Right lobe of liver (tissue), 6 donors: ENCODE data around the gene WAC. TPM values are rescaled to one million over a fixed set of nuclear protein-coding genes. Genes with fewer than 3 reads are reported as not detected.
"Not testable (repeated sequence)": the region's sequence is repeated elsewhere in the genome, so short reads cannot be mapped to it uniquely, and the experiment has no call there.

ENCODE experiments used
- ATAC-seq, 4 donors: fragments of 200-7000 bp; cut with Tn5 transposase; one replicate each; pipeline ENCODE4 v1.9.1; 2020; ENCODE audit warnings: mild to moderate bottlenecking in 4 of 4, moderate library complexity in 4 of 4
- DNase-seq, 3 donors: peaks; one replicate each; pipeline ENCODE4 v3.0.0-alpha.2; 2020
- H3K27ac ChIP-seq, 3 donors: fragments of 200-600 bp; one replicate each; pipeline ENCODE4 v1.8.0; 2022
- H3K27me3 ChIP-seq, 2 donors: fragments of 200-600 bp; one replicate each; pipeline ENCODE4 v1.8.0; 2022
- H3K36me3 ChIP-seq, 4 donors: fragments of 200-600 bp; sonication (generic) in 1 of 4; one replicate each; pipeline versions ENCODE4 v1.5.1 to v1.8.0; 2017 to 2022; ENCODE audit warnings: control low read depth in 1 of 4
- H3K4me1 ChIP-seq, 4 donors: fragments of 200-600 bp; sonication (generic) in 1 of 4; one replicate each; pipeline versions ENCODE4 v1.5.1 to v1.8.0; 2017 to 2022; ENCODE audit warnings: control low read depth in 1 of 4
- H3K4me3 ChIP-seq, 3 donors: fragments of 200-600 bp; one replicate each; pipeline ENCODE4 v1.8.0; 2022
- H3K9me3 ChIP-seq, 4 donors: fragments of 200-600 bp; sonication (generic) in 1 of 4; one replicate each; pipeline versions ENCODE4 v1.5.1 to v1.8.0; 2017 to 2022; ENCODE audit warnings: control low read depth in 1 of 4
- CTCF ChIP-seq, 4 donors: fragments of 200-600 bp in 3 of 4; fragments of 450-650 bp in 1 of 4; IDR thresholded peaks; one replicate each; pipeline versions ENCODE4 v1.5.1 to v1.8.0; 2016 to 2022; ENCODE audit warnings: antibody characterized with exemption in 4 of 4, mild to moderate bottlenecking in 2 of 4
- POLR2A ChIP-seq: fragments of 450-650 bp; IDR thresholded peaks from one replicate; pipeline ENCODE4 v1.6.1; 2017; ENCODE audit warnings: antibody characterized with exemption, mild to moderate bottlenecking
- WGBS: methylation state at CpG from one replicate; pipeline ENCODE4 v1.1.6; 2018; ENCODE audit warnings: low coverage, low lambda C conversion rate; ENCODE audit not compliant: insufficient coverage; ENCODE audit errors: missing lambda C conversion rate; 5-methylcytosine and 5-hydroxymethylcytosine counted together
- intact Hi-C, 2 donors: fragments of 100-400 bp; cut with DNase I; formaldehyde crosslinking; loops; one replicate each; pipeline versions ENCODE4 v1.11.2 to v1.14.1; 2022
- long read RNA-seq: library from polyadenylated mRNA; unstranded; transcript quantifications from one replicate; pipeline ENCODE4 v2.0.0, GENCODE V29; 2019
- total RNA-seq, 6 experiments: library from RNA; depleted of rRNA in 2 of 6; stranded (reverse); fragments of >200 nt in 2 of 6; fragmentation: NEBNext Ultra II Directional in 3 of 6; extraction: Animal tissue kit (Norgen Biotek cat#: 25700) in 3 of 6; gene quantifications; one replicate each; pipeline versions ENCODE4 v1.1.0 to v1.2.4, GENCODE V29; 2016 to 2023
- donor health status: DM: no; HTN: yes; CAD: no.
- donor health status: DM: no; HTN: no; CAD: no.
- donor health status: DM: no; HTN: no; CAD: no.
- donor health status: DM: no; HTN: yes; CAD: no.
- donor health status: DM: no; HTN: yes; CAD: no.

The WAC gene
- 10 to 100 TPM; 34.3 to 52.4 (median 48.9) TPM for total RNA-seq
- long read RNA-seq, partial matches to known transcripts: 1 of 2 reads
- long read RNA-seq, other reads (novel, unspliced or antisense): 1 of 2 reads

- H3K36me3 ChIP-seq: peaks cover 0 to 25% (median 12%) of the 10 kb centered on the region in 4 donors
- no peaks in the 10 kb centered on the region for H3K27me3 ChIP-seq
- peak within 1 kb of the TSS; percentile 95 to 98 (median 97) for H3K27ac ChIP-seq
- intact Hi-C loops: loop anchor here in 1 of 2 donors (10.0 kb wide), 1 partner anchor 52 kb away; no protein-coding TSS in a partner anchor
- DNase-seq (peak; percentile 97 to 98 (median 97)), ATAC-seq (peak; percentile 91 to 95 (median 93))
- H3K9me3 ChIP-seq: no peaks in the 10 kb centered on the region
- H3K4me1 ChIP-seq: peaks cover 0 to 15% (median 0%) of the 10 kb centered on the region in 4 donors
- TF ChIP-seq CTCF (IDR thresholded peaks at IDR 0.05) (peak in 2 of 4 donors; percentile 10 to 21), POLR2A (peak; percentile 93)
- 0% methylated on average over 33 of the region's 102 CpGs for WGBS
- peak within 1 kb of the TSS; percentile 86 to 92 (median 91) for H3K4me3 ChIP-seq
Observed at GRCh38 chr10:28532337-28533185, at the start of gene WAC. TSS of gene WAC (plus strand) at chr10:28533118. CDS start at chr10:28533580, 462 bp downstream.

GRCh38 chr10:28489206-28489605 lies 43.7 kb upstream of the WAC start:
- H3K27ac ChIP-seq: no peak overlapping the region
- H3K9me3 ChIP-seq: no peaks in the 10 kb centered on the region
- no peak overlapping the region for H3K4me3 ChIP-seq
- intact Hi-C loops: no loop called here
- H3K4me1 ChIP-seq: no peaks in the 10 kb centered on the region
- WGBS: 89% methylated on average over 5 of the region's 6 CpGs
- no peaks in the 10 kb centered on the region for H3K36me3 ChIP-seq
- H3K27me3 ChIP-seq: no peaks in the 10 kb centered on the region
- TF ChIP-seq CTCF (IDR thresholded peaks at IDR 0.05): no peak
- no peak for TF ChIP-seq POLR2A
- no peak for ATAC-seq
- no peak for DNase-seq

- not testable (repeated sequence) for H3K4me1 ChIP-seq, DNase-seq, ATAC-seq
Observed at GRCh38 chr10:28490256-28490865, 42.6 kb upstream of the WAC start.

GRCh38 chr10:28492116-28492920 lies 40.6 kb upstream of the WAC start:
- ATAC-seq: peak in 3 of 4 donors; percentile 29 to 57 (median 45)
- intact Hi-C loops: no loop called here
- no peak overlapping the region for H3K27ac ChIP-seq
- no peaks in the 10 kb centered on the region for H3K4me1 ChIP-seq
- no peak for DNase-seq
- H3K4me3 ChIP-seq: no peak overlapping the region
- H3K27me3 ChIP-seq: no peaks in the 10 kb centered on the region
- 37% methylated on average over 7 of the region's 12 CpGs for WGBS
- TF ChIP-seq CTCF (IDR thresholded peaks at IDR 0.05) (no peak), POLR2A (no peak)
- no peaks in the 10 kb centered on the region for H3K36me3 ChIP-seq
- no peaks in the 10 kb centered on the region for H3K9me3 ChIP-seq

More at GRCh38 chr10:28490256-28490865, 42.6 kb upstream of the WAC start:
- H3K9me3 ChIP-seq, H3K27ac ChIP-seq, H3K4me3 ChIP-seq, intact Hi-C loops, H3K36me3 ChIP-seq, H3K27me3 ChIP-seq: not testable (repeated sequence)
- 54% methylated on average over 2 of the region's 2 CpGs for WGBS
